GM23338 (cell line): ENCODE measurements around the gene CRADD. TPM values are rescaled to one million over a fixed set of nuclear protein-coding genes. Genes with fewer than 3 reads are reported as not detected.

Experiments used
- ATAC-seq: fragments of 200-7000 bp; cut with Tn5 transposase; 3 replicates; pipeline ENCODE4 v1.9.1; 2020
- DNase-seq: peaks from one replicate; pipeline ENCODE4 v3.0.0-alpha.2; 2015; ENCODE audit warnings: low spot score
- H2AFZ ChIP-seq: fragments of 200-600 bp; sonication (generic); 2 replicates; pipeline ENCODE4 v1.8.0; 2016; ENCODE audit warnings: antibody characterized with exemption, mild to moderate bottlenecking, moderate library complexity
- H3F3A ChIP-seq: fragments of 200-600 bp; sonication (generic); replicated peaks from 2 replicates; pipeline ENCODE4 v1.8.0; 2017; ENCODE audit warnings: antibody characterized with exemption, mixed run types, low read depth
- H3K27ac ChIP-seq: fragments of 200-600 bp; sonication (generic); 2 replicates; pipeline ENCODE4 v1.6.1; 2016; ENCODE audit warnings: low read depth
- H3K27me3 ChIP-seq: fragments of 200-600 bp; sonication (generic); 2 replicates; pipeline ENCODE4 v1.8.0; 2016; ENCODE audit warnings: mild to moderate bottlenecking, mixed run types, moderate library complexity; ENCODE audit not compliant: insufficient read depth
- H3K36me3 ChIP-seq: fragments of 200-600 bp; sonication (generic); 2 replicates; pipeline ENCODE4 v1.8.0; 2016; ENCODE audit warnings: mild to moderate bottlenecking; ENCODE audit not compliant: insufficient read depth
- H3K4me1 ChIP-seq: fragments of 200-600 bp; sonication (generic); 2 replicates; pipeline ENCODE4 v1.8.0; 2016; ENCODE audit warnings: mild to moderate bottlenecking, moderate library complexity; ENCODE audit not compliant: insufficient read depth
- H3K4me2 ChIP-seq: fragments of 200-600 bp; sonication (generic); 2 replicates; pipeline ENCODE4 v1.7.1; 2017; ENCODE audit warnings: mixed run types
- H3K4me3 ChIP-seq: fragments of 200-600 bp; sonication (generic); 2 replicates; pipeline ENCODE4 v1.6.1; 2016; ENCODE audit warnings: mixed run types
- H3K79me2 ChIP-seq: fragments of 200-600 bp; sonication (generic); replicated peaks from 2 replicates; pipeline ENCODE4 v1.8.0; 2017; ENCODE audit warnings: mild to moderate bottlenecking; ENCODE audit not compliant: insufficient read depth
- H3K9me2 ChIP-seq: fragments of 200-600 bp; sonication (generic); 2 replicates; pipeline ENCODE4 v1.8.0; 2017; ENCODE audit not compliant: insufficient read depth
- H4K20me1 ChIP-seq: fragments of 200-600 bp; sonication (generic); replicated peaks from 2 replicates; pipeline ENCODE4 v1.8.0; 2017; ENCODE audit warnings: mild to moderate bottlenecking; ENCODE audit not compliant: insufficient read depth
- H3K27ac Mint-ChIP-seq: 2 replicates; pipeline ENCODE4 v1.8.0; 2020; ENCODE audit warnings: inconsistent platforms, mild to moderate bottlenecking, moderate library complexity, mixed read lengths
- H3K27me3 Mint-ChIP-seq: 3 replicates; pipeline ENCODE4 v1.8.0; 2022; ENCODE audit warnings: low read depth, mild to moderate bottlenecking, moderate library complexity, mixed read lengths, inconsistent platforms; ENCODE audit not compliant: insufficient read depth, poor library complexity
- H3K36me3 Mint-ChIP-seq: 3 replicates; pipeline ENCODE4 v1.8.0; 2021; ENCODE audit warnings: low read depth, mild to moderate bottlenecking, inconsistent platforms, moderate library complexity, mixed read lengths
- H3K4me1 Mint-ChIP-seq: 3 replicates; pipeline ENCODE4 v1.8.0; 2020; ENCODE audit warnings: mild to moderate bottlenecking, inconsistent platforms, mixed read lengths
- H3K4me3 Mint-ChIP-seq: 3 replicates; pipeline ENCODE4 v1.8.0; 2021; ENCODE audit warnings: moderate library complexity, mild to moderate bottlenecking, inconsistent platforms, mixed read lengths
- H3K9me3 Mint-ChIP-seq: 3 replicates; pipeline ENCODE4 v1.8.0; 2020; ENCODE audit warnings: moderate library complexity, mild to moderate bottlenecking, inconsistent platforms, mixed read lengths
- CREB1 ChIP-seq: fragments of 250-450 bp; sonication (Bioruptor Pico); IDR thresholded peaks from 2 replicates; pipeline ENCODE4 v1.5.0; 2020; ENCODE audit warnings: low read depth, mild to moderate bottlenecking, moderate library complexity
- CTCF ChIP-seq, 2 experiments: fragments of 200-600 bp in 1 of 2; sonication (generic) in 1 of 2; conservative IDR thresholded peaks; 2 replicates each; pipeline versions ENCODE4 v1.5.1 to v1.6.1; 2016 to 2017; ENCODE audit warnings: antibody characterized with exemption in 2 of 2, low read depth in 2 of 2, mild to moderate bottlenecking in 2 of 2, moderate library complexity in 1 of 2
- NANOG ChIP-seq: IDR thresholded peaks from 2 replicates; pipeline ENCODE4 v1.6.1; 2016; ENCODE audit warnings: antibody characterized with exemption, borderline replicate concordance
- REST ChIP-seq: IDR thresholded peaks from one replicate; pipeline ENCODE4 v1.6.1; 2018; ENCODE audit warnings: antibody characterized with exemption; ENCODE audit not compliant: unreplicated experiment
- ZNF462 ChIP-seq: fragments of 250-450 bp; sonication (Bioruptor Pico); IDR thresholded peaks from 2 replicates; pipeline ENCODE4 v1.5.0; 2020; ENCODE audit warnings: mild to moderate bottlenecking, moderate library complexity
- polyA plus RNA-seq: library from polyadenylated mRNA; unstranded; fragments of >200 nt; fragmentation: Nextera tagmentation; extraction: Ambion mirVana; gene quantifications from 2 replicates; pipeline ENCODE4 v1.2.1, GENCODE V29; 2016
- total RNA-seq: library from RNA; depleted of rRNA; stranded (reverse); fragments of >200 nt; shearing (Covaris generic); gene quantifications from 2 replicates; pipeline ENCODE4 v1.2.3, GENCODE V29; 2014

The CRADD gene
- total and polyA plus RNA-seq, 2 experiments from 2014 or later = 6.3 to 27.9 TPM

GRCh38 chr12:93729934-93730333 lies 52.8 kb downstream of the CRADD start (continued):
- TF ChIP-seq ZNF462 (no peak), CTCF (conservative IDR thresholded peaks at IDR 0.05; ENCODE audit: low read depth in 2 of 2) (no peak)

- no peak for ATAC-seq
- H3K79me2 ChIP-seq = no peaks in the 10 kb centered on the region
- Mint-ChIP-seq H3K27ac (no peak overlapping the region), H3K27me3 (no peaks in the 10 kb centered on the region), H3K36me3 (no peaks in the 10 kb centered on the region; the same call in 2 of the 3 replicates), H3K4me3 (no peak overlapping the region), H3K4me1 (peaks cover 16% of the 10 kb centered on the region), H3K9me3 (no peaks in the 10 kb centered on the region)
- H3F3A ChIP-seq = no peaks in the 10 kb centered on the region
- no peaks in the 10 kb centered on the region for H3K36me3 ChIP-seq
- H3K4me2 ChIP-seq = no peak overlapping the region
- H3K27me3 ChIP-seq = no peaks in the 10 kb centered on the region
- H3K27ac ChIP-seq = no peak overlapping the region
- peaks cover 9% of the 10 kb centered on the region for H3K4me1 ChIP-seq
- no peak overlapping the region for H2AFZ ChIP-seq
- no peaks in the 10 kb centered on the region for H4K20me1 ChIP-seq
- no peaks in the 10 kb centered on the region for H3K9me2 ChIP-seq
- no peak for DNase-seq
- H3K4me3 ChIP-seq = no peak overlapping the region
- TF ChIP-seq REST (no peak), CTCF (conservative IDR thresholded peaks at IDR 0.05; ENCODE audit: low read depth in 2 of 2) (no peak), NANOG (no peak), CREB1 (CRISPR knock-in tag) (no peak)
These were observed 56.2 kb downstream of the CRADD start for GRCh38 chr12:93733358-93733757.
